Vagina (tissue), 2 donors: ENCODE measurements around the gene GAL. TPM values are rescaled to one million over a fixed set of nuclear protein-coding genes. Genes with fewer than 3 reads are reported as not detected.

ENCODE experiments used
- DNase-seq, 2 donors: peaks; one replicate each; pipeline ENCODE4 v3.0.0-alpha.2; 2017; ENCODE audit errors: extremely low spot score in 2 of 2
- H3K27ac ChIP-seq: fragments of 200-600 bp; sonication (generic); one replicate; pipeline ENCODE4 v1.5.1; 2019
- H3K27me3 ChIP-seq: fragments of 200-600 bp; sonication (generic); one replicate; pipeline ENCODE4 v1.5.1; 2019
- H3K36me3 ChIP-seq, 2 donors: fragments of 200-600 bp; sonication (generic); one replicate each; pipeline ENCODE4 v1.5.1; 2017 to 2019
- H3K4me1 ChIP-seq: fragments of 200-600 bp; sonication (generic); one replicate; pipeline ENCODE4 v1.5.1; 2019
- H3K4me3 ChIP-seq, 2 donors: fragments of 200-600 bp; sonication (generic); 1 replicate in 1 of 2; 2 replicates in 1 of 2; pipeline ENCODE4 v1.5.1; 2016 to 2019
- H3K9me3 ChIP-seq: fragments of 200-600 bp; sonication (generic); one replicate; pipeline ENCODE4 v1.5.1; 2019
- POLR2A ChIP-seq, 2 donors: fragments of 450-650 bp; IDR thresholded peaks; one replicate each; pipeline ENCODE4 v1.6.1; 2017; ENCODE audit warnings: antibody characterized with exemption in 2 of 2, mild to moderate bottlenecking in 2 of 2, moderate library complexity in 2 of 2
- POLR2AphosphoS5 ChIP-seq, 2 donors: sonication (generic); formaldehyde crosslinking; IDR thresholded peaks; one replicate each; pipeline ENCODE4 v1.9.0; 2017; ENCODE audit warnings: antibody characterized with exemption in 2 of 2, mild to moderate bottlenecking in 2 of 2, low read depth in 1 of 2; ENCODE audit not compliant: insufficient read depth in 1 of 2
- intact Hi-C: fragments of 100-400 bp; cut with DNase I; formaldehyde crosslinking; loops from one replicate; pipeline ENCODE4 v1.15.1; 2023
- total RNA-seq: library from RNA; depleted of rRNA; stranded (reverse); fragments of >200 nt; gene quantifications from one replicate; pipeline ENCODE4 v1.2.3, GENCODE V29; 2016
- TF ChIP-seq, protein P1 (sequence below), 3 experiments: fragments of 450-650 bp in 2 of 3; fragments of 200-600 bp in 1 of 3; sonication (generic) in 1 of 3; IDR thresholded peaks; one replicate each; pipeline ENCODE4 v1.5.1; 2017 to 2019; ENCODE audit warnings: antibody characterized with exemption in 3 of 3, mild to moderate bottlenecking in 2 of 3, moderate library complexity in 2 of 3

The GAL gene
- total RNA-seq, 1 donor from 2014 or later: 15.7 TPM

DNA sequence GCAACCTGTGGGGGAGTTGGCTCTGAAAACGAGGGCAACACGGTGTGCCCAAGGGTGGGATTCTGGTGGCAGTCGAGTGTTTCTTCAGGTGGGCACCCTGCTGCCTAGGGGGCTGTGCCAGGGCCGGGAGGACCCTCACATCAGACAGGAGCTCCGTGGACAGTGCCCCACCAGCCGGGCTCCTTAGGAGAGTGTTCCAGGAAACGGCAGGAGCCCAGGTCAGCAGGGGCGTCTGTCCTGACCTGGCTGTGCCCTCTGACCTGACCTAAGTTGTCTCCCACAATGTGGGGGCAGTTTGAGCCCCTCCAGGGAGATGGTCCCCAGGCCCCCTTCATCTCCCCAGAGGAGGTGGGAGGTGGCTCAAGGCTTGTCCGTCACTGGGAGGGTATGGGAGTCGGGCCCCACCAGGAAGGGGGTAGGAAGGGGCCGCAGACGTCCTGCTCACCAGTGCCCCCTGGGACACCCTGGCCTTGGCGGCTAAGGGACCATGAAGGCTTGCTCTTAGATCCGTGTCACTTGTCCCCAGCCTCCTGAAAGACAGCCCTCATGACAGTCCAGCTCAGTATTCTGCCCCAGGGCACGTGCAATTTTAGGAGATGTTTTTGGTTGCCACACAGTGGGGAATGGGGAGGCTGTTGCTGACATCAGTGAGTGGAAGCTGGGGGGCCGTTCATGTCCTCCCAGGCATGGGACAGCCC lies 32.2 kb upstream of the GAL start:
- no peak for DNase-seq
- H3K4me3 ChIP-seq: no peak overlapping the region
- H3K9me3 ChIP-seq: no peaks in the 10 kb centered on the region
- no peaks in the 10 kb centered on the region for H3K36me3 ChIP-seq
- H3K27me3 ChIP-seq: no peaks in the 10 kb centered on the region
- no peaks in the 10 kb centered on the region for H3K4me1 ChIP-seq
- TF ChIP-seq POLR2A (IDR thresholded peaks at IDR 0.05) (no peak), POLR2AphosphoS5 (IDR thresholded peaks at IDR 0.05; ENCODE audit: insufficient read depth in 1 of 2, low read depth in 1 of 2) (no peak)
- TF ChIP-seq, protein P1, sequence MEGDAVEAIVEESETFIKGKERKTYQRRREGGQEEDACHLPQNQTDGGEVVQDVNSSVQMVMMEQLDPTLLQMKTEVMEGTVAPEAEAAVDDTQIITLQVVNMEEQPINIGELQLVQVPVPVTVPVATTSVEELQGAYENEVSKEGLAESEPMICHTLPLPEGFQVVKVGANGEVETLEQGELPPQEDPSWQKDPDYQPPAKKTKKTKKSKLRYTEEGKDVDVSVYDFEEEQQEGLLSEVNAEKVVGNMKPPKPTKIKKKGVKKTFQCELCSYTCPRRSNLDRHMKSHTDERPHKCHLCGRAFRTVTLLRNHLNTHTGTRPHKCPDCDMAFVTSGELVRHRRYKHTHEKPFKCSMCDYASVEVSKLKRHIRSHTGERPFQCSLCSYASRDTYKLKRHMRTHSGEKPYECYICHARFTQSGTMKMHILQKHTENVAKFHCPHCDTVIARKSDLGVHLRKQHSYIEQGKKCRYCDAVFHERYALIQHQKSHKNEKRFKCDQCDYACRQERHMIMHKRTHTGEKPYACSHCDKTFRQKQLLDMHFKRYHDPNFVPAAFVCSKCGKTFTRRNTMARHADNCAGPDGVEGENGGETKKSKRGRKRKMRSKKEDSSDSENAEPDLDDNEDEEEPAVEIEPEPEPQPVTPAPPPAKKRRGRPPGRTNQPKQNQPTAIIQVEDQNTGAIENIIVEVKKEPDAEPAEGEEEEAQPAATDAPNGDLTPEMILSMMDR (IDR thresholded peaks at IDR 0.05): no peak
- intact Hi-C loops: no loop called here
- H3K27ac ChIP-seq: no peak overlapping the region

DNA sequence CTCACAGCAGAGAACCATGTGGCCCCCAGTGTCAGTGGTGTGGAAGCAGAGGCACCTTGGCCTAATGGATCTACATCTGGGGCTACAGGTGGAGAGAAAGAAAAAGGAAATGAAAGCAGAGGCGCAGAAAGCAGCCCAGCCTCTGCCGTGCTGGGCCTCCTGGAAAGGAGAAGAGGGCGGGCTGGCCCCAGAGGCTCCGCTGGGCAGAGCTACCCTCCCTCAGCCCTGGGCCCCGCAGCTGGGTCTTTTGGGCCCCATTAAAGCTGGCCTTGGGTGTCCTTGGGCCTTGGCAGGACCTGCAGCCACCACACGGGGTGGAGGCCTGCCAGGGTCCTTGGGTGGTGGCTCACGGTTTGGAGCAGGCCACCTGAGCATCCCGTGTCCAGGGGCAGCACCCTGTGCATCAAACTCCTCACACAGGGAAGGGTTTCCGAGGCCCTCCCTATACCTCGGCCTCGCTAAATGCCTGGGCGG lies 31.6 kb upstream of the GAL start:
- DNase-seq: no peak
- Histone ChIP-seq H3K4me1 (no peaks in the 10 kb centered on the region), H3K36me3 (no peaks in the 10 kb centered on the region), H3K27ac (no peak overlapping the region), H3K4me3 (no peak overlapping the region), H3K9me3 (no peaks in the 10 kb centered on the region), H3K27me3 (no peaks in the 10 kb centered on the region)
- TF ChIP-seq POLR2A (IDR thresholded peaks at IDR 0.05) (no peak), POLR2AphosphoS5 (IDR thresholded peaks at IDR 0.05; ENCODE audit: insufficient read depth in 1 of 2, low read depth in 1 of 2) (no peak)
- TF ChIP-seq, protein P1 (IDR thresholded peaks at IDR 0.05): no peak
- intact Hi-C loops: no loop called here

DNA sequence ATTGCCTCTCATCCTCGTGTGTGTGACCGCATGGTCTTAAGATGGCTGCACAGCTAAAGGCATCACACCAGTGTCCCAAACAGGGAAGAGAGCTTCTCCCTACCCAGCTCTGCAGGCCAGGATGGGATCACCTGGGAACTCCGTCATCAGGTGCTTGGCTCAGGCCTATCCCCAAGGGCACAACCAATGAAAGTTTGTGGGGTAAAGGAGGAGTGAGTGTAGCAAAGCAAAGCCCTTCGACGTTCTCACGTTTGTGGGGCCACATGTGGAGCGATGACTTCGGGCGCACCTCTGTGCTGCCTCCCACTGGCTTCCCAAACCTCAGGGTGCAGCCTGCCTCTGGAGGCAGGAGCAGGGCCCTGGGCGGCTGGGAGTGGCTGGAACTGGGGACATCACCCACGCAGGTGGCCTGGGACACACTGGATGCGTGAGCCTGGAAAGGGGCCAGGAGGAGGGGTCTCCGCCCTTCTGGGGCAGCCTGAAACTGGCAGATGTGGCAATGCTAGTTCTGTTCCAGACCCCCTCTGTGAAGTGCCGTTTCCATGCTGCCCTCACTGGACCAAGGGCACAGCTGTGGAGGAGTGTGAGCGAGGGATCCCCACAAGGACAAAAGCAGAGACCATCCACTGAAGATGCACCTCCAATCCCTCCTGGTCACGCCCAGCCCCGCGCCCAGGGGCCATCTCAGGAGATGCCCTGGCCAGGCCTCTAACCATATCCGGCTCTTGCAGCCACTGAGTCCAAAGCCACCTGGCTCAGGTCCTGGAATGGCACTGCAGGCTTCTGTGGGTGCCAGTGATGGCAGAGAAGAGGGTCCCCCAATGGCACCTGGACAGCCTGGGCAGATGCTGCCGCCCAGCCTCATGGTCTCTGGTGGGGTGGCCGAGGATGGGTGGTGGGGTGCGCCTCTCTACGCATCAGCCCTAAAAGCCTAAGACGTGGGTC lies 30.6 kb upstream of the GAL start:
- Histone ChIP-seq H3K4me3 (no peak overlapping the region), H3K27ac (no peak overlapping the region), H3K36me3 (no peaks in the 10 kb centered on the region), H3K9me3 (no peaks in the 10 kb centered on the region), H3K4me1 (peaks cover 2% of the 10 kb centered on the region), H3K27me3 (no peaks in the 10 kb centered on the region)
- TF ChIP-seq POLR2AphosphoS5 (IDR thresholded peaks at IDR 0.05; ENCODE audit: insufficient read depth in 1 of 2, low read depth in 1 of 2) (no peak), POLR2A (IDR thresholded peaks at IDR 0.05) (no peak)
- TF ChIP-seq, protein P1 (IDR thresholded peaks at IDR 0.05): no peak
- no peak for DNase-seq
- intact Hi-C loops: no loop called here

DNA sequence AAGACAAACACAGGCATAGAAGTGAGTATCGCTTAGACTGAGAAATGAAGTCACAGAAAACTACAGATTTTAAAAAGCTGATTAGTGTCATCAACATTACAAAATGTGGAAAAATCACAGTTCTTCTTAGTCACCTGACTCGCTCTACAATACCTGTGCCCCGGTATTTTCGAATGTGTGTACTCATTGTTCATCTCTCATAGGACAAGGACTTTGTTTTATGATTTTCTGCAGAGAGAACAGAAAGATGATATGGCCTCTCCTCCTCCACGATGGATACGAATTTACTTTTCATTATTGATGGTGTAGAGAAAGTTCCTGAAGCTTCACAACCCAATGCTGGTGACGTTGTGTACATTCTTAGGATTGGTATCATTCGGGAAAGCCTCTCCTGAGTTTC lies 29.4 kb upstream of the GAL start:
- no peaks in the 10 kb centered on the region for H3K36me3 ChIP-seq
- H3K27ac ChIP-seq: no peak overlapping the region
- no peak overlapping the region for H3K4me3 ChIP-seq
- intact Hi-C loops: no loop called here
- DNase-seq: no peak
- peaks cover 13% of the 10 kb centered on the region for H3K4me1 ChIP-seq
- TF ChIP-seq POLR2AphosphoS5 (IDR thresholded peaks at IDR 0.05; ENCODE audit: insufficient read depth in 1 of 2, low read depth in 1 of 2) (no peak), POLR2A (IDR thresholded peaks at IDR 0.05) (no peak)
- TF ChIP-seq, protein P1 (IDR thresholded peaks at IDR 0.05): no peak
- H3K9me3 ChIP-seq: no peaks in the 10 kb centered on the region
- H3K27me3 ChIP-seq: no peaks in the 10 kb centered on the region
